DOHH2 (cell line): Measurements from ENCODE around the gene TMC7.

Experiments
- CTCF ChIP-seq: fragments of 200-600 bp; sonication (generic); IDR thresholded peaks from one replicate; pipeline ENCODE4 v1.5.1; 2014; ENCODE audit warnings: antibody characterized with exemption, mild to moderate bottlenecking, low read depth, low read length; ENCODE audit not compliant: poor library complexity, severe bottlenecking
- EZH2phosphoT487 ChIP-seq: fragments of 200-600 bp; sonication (generic); IDR thresholded peaks from 2 replicates; pipeline ENCODE4 v1.6.1; 2017; ENCODE audit warnings: borderline replicate concordance, mild to moderate bottlenecking, antibody characterized with exemption, low read length, moderate library complexity, mixed read lengths

GRCh38 chr16:18943414-18943813 is 40.3 kb upstream of the TMC7 start:
- TF ChIP-seq CTCF (no peak), EZH2phosphoT487 (no peak)
